Gastrocnemius medialis (tissue), 4 donors: ENCODE measurements around the gene ADAM11. TPM values are rescaled to one million over a fixed set of nuclear protein-coding genes. Genes with fewer than 3 reads are reported as not detected.
A peak's percentile ranks its signal among the peaks of the same experiment; 100 is the strongest.

Experiments
- ATAC-seq, 2 donors: fragments of 150-250 bp; one replicate each; pipeline ENCODE4 v1.9.1; 2016
- DNase-seq, 2 donors: peaks; one replicate each; pipeline ENCODE4 v3.0.0-alpha.2; 2019
- H3K27ac ChIP-seq, 4 donors: fragments of 200-600 bp; sonication (generic); 1 replicate in 1 of 4; 2 replicates in 3 of 4; pipeline ENCODE4 v1.5.1; 2016 to 2018; ENCODE audit warnings: mild to moderate bottlenecking in 2 of 4, moderate library complexity in 1 of 4
- H3K27me3 ChIP-seq, 3 donors: fragments of 200-600 bp; sonication (generic) in 2 of 3; 1 replicate in 1 of 3; 2 replicates in 2 of 3; pipeline versions ENCODE4 v1.5.1 to v1.6.0; 2016 to 2019; ENCODE audit warnings: mild to moderate bottlenecking in 1 of 3, moderate library complexity in 1 of 3
- H3K36me3 ChIP-seq, 2 donors: fragments of 200-600 bp; sonication (generic) in 1 of 2; one replicate each; pipeline ENCODE4 v1.5.1; 2017 to 2018
- H3K4me1 ChIP-seq, 2 donors: fragments of 200-600 bp; sonication (generic) in 1 of 2; one replicate each; pipeline ENCODE4 v1.5.1; 2016 to 2017; ENCODE audit warnings: mild to moderate bottlenecking in 2 of 2
- H3K4me3 ChIP-seq, 4 donors: fragments of 200-600 bp; sonication (generic) in 3 of 4; 1 replicate in 1 of 4; 2 replicates in 3 of 4; pipeline ENCODE4 v1.5.1; 2016 to 2019; ENCODE audit warnings: mild to moderate bottlenecking in 2 of 4
- H3K9me3 ChIP-seq, 3 donors: fragments of 200-600 bp; sonication (generic) in 2 of 3; 1 replicate in 1 of 3; 2 replicates in 2 of 3; pipeline ENCODE4 v1.5.1; 2016 to 2019
- CTCF ChIP-seq, 5 experiments: fragments of 450-650 bp in 3 of 5; fragments of 200-600 bp in 2 of 5; sonication (generic) in 2 of 5; IDR thresholded peaks in 4 of 5; conservative IDR thresholded peaks in 1 of 5; 1 replicate in 4 of 5; 2 replicates in 1 of 5; pipeline ENCODE4 v1.5.1; 2016 to 2019; ENCODE audit warnings: antibody characterized with exemption in 5 of 5, mild to moderate bottlenecking in 3 of 5, moderate library complexity in 3 of 5
- POLR2A ChIP-seq, 2 donors: fragments of 450-650 bp; IDR thresholded peaks; one replicate each; pipeline ENCODE4 v1.6.1; 2017; ENCODE audit warnings: antibody characterized with exemption in 2 of 2, mild to moderate bottlenecking in 2 of 2, moderate library complexity in 2 of 2
- in situ Hi-C, 4 donors: fragments of 200-750 bp; cut with MboI; loops; one replicate each; pipeline versions ENCODE4 v1.15.0 to v1.8.0; 2017; ENCODE audit warnings: low sequenced_read_pairs in 4 of 4
- intact Hi-C: fragments of 100-400 bp; cut with DNase I; formaldehyde crosslinking; loops from one replicate; pipeline ENCODE4 v1.15.1; 2023; ENCODE audit warnings: low total_unique reads
- total RNA-seq, 4 donors: library from RNA; depleted of rRNA; stranded (reverse); fragments of >200 nt; gene quantifications; one replicate each; pipeline versions ENCODE4 v1.1.0 to v1.2.3, GENCODE V29; 2016

ADAM11 gene
- total RNA-seq, 4 donors from 2014 or later = 0.04 to 0.36 TPM; not detected in 2

DNA sequence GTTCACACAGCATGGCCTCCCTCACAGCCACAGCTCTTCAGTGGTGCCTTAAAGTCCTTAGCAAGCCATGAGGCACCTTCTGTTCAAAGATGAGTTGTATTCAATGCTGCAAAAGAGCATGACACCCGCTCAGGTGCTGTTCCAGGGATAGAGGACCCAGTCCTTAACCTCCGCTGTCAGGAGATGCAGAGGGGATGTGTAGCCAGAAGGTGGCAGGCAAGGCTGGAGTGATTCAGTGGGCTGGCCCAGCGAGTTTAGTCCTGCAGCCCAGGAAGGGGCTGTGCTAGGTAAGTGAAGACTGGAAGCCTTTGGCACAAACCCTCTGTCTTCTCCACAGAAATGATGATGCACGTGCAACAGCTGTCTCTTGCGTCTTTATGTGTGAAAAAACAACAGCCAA is 25.0 kb upstream of the ADAM11 start:
- DNase-seq (no peak), ATAC-seq (no peak)
- Histone ChIP-seq H3K4me1 (no peaks in the 10 kb centered on the region), H3K9me3 (no peaks in the 10 kb centered on the region), H3K27me3 (no peaks in the 10 kb centered on the region), H3K36me3 (peaks cover 0 to 8% of the 10 kb centered on the region in 2 donors), H3K4me3 (no peak overlapping the region), H3K27ac (no peak overlapping the region)
- in situ Hi-C loops (no loop called here), intact Hi-C loops (no loop called here)
- TF ChIP-seq CTCF (IDR thresholded peaks at IDR 0.05 in 4 of 5, conservative IDR thresholded peaks at IDR 0.05 in 1 of 5) = no peak
- TF ChIP-seq POLR2A (IDR thresholded peaks at IDR 0.05) = no peak

DNA sequence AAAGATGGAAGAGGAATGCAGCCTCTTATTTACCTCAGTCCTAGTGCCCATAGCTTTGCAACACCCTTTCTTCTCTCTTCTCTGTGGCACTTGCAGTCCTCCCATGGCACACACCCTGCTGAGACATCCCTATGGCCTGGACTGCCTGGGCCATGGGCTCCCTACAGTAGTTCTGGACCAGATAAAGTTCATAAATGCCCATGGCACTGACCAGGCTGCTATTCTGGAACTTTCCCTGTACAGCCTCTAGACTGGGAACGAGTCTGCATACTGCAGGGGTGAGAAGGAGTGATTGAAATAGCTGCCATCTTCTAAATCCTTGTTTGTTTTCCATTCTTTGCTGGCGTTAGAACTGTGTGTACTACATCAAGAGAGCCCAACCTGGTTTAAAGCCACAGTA is 24.5 kb upstream of the ADAM11 start:
- H3K4me3 ChIP-seq = no peak overlapping the region
- TF ChIP-seq CTCF (IDR thresholded peaks at IDR 0.05 in 4 of 5, conservative IDR thresholded peaks at IDR 0.05 in 1 of 5) = no peak
- TF ChIP-seq POLR2A (IDR thresholded peaks at IDR 0.05) = no peak
- H3K4me1 ChIP-seq = no peaks in the 10 kb centered on the region
- intact Hi-C loops (no loop called here), in situ Hi-C loops (no loop called here)
- DNase-seq (no peak), ATAC-seq (peak in 1 of 2 donors; percentile 33)
- peaks cover 0 to 8% of the 10 kb centered on the region in 2 donors for H3K36me3 ChIP-seq
- H3K9me3 ChIP-seq = no peaks in the 10 kb centered on the region
- H3K27me3 ChIP-seq = no peaks in the 10 kb centered on the region
- no peak overlapping the region for H3K27ac ChIP-seq

DNA sequence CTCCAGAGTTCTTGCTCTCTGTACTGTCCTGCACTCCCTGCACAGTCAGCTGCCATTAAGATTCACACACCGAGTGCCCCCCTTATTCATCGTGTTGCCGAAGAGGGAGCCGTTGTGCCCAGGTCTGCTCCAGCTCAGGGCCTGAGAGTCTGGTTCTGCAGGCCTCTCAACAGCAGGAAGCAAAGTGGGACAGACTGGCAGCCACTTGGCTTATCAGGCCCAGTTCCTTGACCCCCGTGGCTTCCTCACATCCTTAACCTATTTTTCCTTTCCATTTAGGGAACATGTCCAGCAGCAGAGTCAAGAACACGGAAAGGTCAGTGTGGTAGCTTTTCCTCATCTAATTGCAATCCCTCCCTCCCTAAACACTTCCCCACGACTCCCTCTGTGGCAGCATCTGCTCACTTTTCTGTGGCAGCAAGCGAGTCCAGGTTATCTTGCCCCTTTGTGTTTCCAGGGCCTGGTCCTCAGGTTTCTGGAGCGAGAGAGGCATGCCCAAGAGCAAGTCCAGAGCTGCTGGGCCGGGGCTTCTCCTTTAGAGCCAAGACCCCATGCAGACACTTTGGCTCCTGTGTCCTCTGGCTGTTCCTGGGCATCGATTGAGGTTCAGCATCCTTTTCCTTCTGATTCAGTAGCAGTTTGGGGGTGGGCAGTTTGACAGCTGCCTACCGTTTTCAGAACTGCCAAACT is 22.1 kb upstream of the ADAM11 start:
- ATAC-seq (no peak), DNase-seq (no peak)
- Histone ChIP-seq H3K4me3 (no peak overlapping the region), H3K36me3 (no peaks in the 10 kb centered on the region), H3K27me3 (no peaks in the 10 kb centered on the region), H3K9me3 (no peaks in the 10 kb centered on the region), H3K27ac (no peak overlapping the region), H3K4me1 (no peaks in the 10 kb centered on the region)
- intact Hi-C loops (no loop called here), in situ Hi-C loops (no loop called here)
- no peak for TF ChIP-seq POLR2A (IDR thresholded peaks at IDR 0.05)
- TF ChIP-seq CTCF (IDR thresholded peaks at IDR 0.05 in 4 of 5, conservative IDR thresholded peaks at IDR 0.05 in 1 of 5) = no peak

DNA sequence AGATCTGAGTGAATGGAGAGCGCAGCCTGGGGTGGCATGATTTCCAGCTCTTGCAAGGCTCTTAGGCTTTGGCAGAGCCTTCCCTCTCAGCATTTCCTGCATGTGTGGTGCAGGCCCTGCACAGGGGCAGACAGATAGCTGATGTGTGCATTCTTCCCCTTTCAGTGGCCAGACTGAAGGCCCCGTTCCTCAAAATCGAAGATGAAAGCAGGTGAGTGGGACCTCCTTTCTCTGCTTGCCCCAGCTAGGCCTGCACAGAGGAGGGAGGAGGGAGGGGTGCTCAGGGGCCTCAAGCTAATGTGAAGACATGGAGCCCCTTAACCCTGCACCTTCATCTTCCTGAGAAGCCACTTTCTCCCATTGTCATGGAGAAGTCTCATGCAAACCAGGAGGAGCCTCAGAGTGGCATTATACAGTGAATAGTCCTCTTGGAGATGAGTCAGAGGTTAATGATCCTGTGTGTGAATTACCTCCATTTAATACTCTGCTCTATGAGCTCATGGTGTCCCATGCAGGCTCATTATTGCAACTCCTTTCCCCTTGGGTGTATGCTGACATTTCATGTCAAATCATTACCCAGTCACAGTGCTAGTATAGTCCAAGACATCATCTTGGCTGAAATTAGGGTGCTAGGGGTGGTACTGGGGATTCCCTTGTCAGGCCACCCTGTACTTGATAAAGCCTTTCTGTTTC is 20.4 kb upstream of the ADAM11 start:
- intact Hi-C loops = no loop called here
- DNase-seq (no peak), ATAC-seq (no peak)
- Histone ChIP-seq H3K27ac (no peak overlapping the region), H3K36me3 (no peaks in the 10 kb centered on the region), H3K27me3 (no peaks in the 10 kb centered on the region), H3K4me3 (no peak overlapping the region), H3K9me3 (no peaks in the 10 kb centered on the region), H3K4me1 (no peaks in the 10 kb centered on the region)
- TF ChIP-seq CTCF (IDR thresholded peaks at IDR 0.05 in 4 of 5, conservative IDR thresholded peaks at IDR 0.05 in 1 of 5) (no peak), POLR2A (IDR thresholded peaks at IDR 0.05) (no peak)
- in situ Hi-C loops = no loop called here
